MM.1S (cell line): ENCODE measurements around the gene CNTNAP2.

Experiments
- CTCF ChIP-seq: fragments of 300-600 bp; sonication (generic); IDR thresholded peaks from 2 replicates; pipeline ENCODE4 v1.5.1; 2016; ENCODE audit warnings: antibody characterized with exemption, low read length, mixed read lengths
- EZH2 ChIP-seq: fragments of 300-600 bp; sonication (generic); optimal IDR thresholded peaks from 2 replicates; pipeline ENCODE3; 2017; ENCODE audit warnings: low read depth, mild to moderate bottlenecking, antibody characterized with exemption, low read length, mixed read lengths
- EZH2phosphoT487 ChIP-seq: fragments of 300-600 bp; sonication (generic); IDR thresholded peaks from 2 replicates; pipeline ENCODE4 v1.6.1; 2018; ENCODE audit warnings: antibody characterized with exemption, low read length

GRCh38 chr7:147182874-147183273 lies 1066.3 kb downstream of the CNTNAP2 start:
- no peak for TF ChIP-seq EZH2phosphoT487
- TF ChIP-seq CTCF: no peak
- TF ChIP-seq EZH2: no peak
